H9 (cell line): ENCODE results near the gene DPM3. TPM values are rescaled to one million over a fixed set of nuclear protein-coding genes. Genes with fewer than 3 reads are reported as not detected.

Experiments used
- DNase-seq: peaks from one replicate; pipeline ENCODE4 v3.0.0-alpha.2; 2017
- H2AFZ ChIP-seq: one replicate; pipeline ENCODE4 v1.6.1; 2013; ENCODE audit warnings: mild to moderate bottlenecking, low read length, control low read depth, moderate library complexity
- H2AK5ac ChIP-seq: 2 replicates; pipeline ENCODE4 v1.6.1; 2013; ENCODE audit warnings: low read length, control low read depth, mixed read lengths; ENCODE audit not compliant: insufficient read length
- H2BK120ac ChIP-seq: one replicate; pipeline ENCODE4 v1.6.1; 2013; ENCODE audit warnings: low read depth, mild to moderate bottlenecking, low read length, control low read depth, inconsistent platforms; ENCODE audit not compliant: poor library complexity, severe bottlenecking
- H2BK12ac ChIP-seq: 2 replicates; pipeline ENCODE4 v1.6.1; 2013; ENCODE audit warnings: low read length, control low read depth, mixed read lengths, low read depth; ENCODE audit not compliant: insufficient read length
- H2BK15ac ChIP-seq: 2 replicates; pipeline ENCODE4 v1.6.1; 2013; ENCODE audit warnings: low read depth, low read length, control low read depth
- H2BK20ac ChIP-seq: one replicate; pipeline ENCODE4 v1.6.1; 2013; ENCODE audit warnings: low read depth, mild to moderate bottlenecking, low read length, control low read depth, inconsistent platforms; ENCODE audit not compliant: poor library complexity, severe bottlenecking
- H2BK5ac ChIP-seq: 2 replicates; pipeline ENCODE4 v1.6.1; 2013; ENCODE audit warnings: low read length, control low read depth, mixed read lengths; ENCODE audit not compliant: insufficient read length
- H3K14ac ChIP-seq: 2 replicates; pipeline ENCODE4 v1.6.1; 2013; ENCODE audit warnings: low read length, control low read depth; ENCODE audit not compliant: insufficient read depth
- H3K18ac ChIP-seq: 2 replicates; pipeline ENCODE4 v1.6.1; 2013; ENCODE audit warnings: low read depth, mild to moderate bottlenecking, mixed read lengths, low read length, control low read depth; ENCODE audit not compliant: insufficient read length
- H3K23ac ChIP-seq: 2 replicates; pipeline ENCODE4 v1.6.1; 2013; ENCODE audit warnings: low read length, control low read depth, mixed read lengths, low read depth; ENCODE audit not compliant: insufficient read length
- H3K23me2 ChIP-seq: 2 replicates; pipeline ENCODE4 v1.6.1; 2013; ENCODE audit warnings: low read depth, mild to moderate bottlenecking, mixed read lengths, low read length, control low read depth; ENCODE audit not compliant: insufficient read length, poor library complexity, severe bottlenecking
- H3K27ac ChIP-seq: 2 replicates; pipeline ENCODE4 v1.5.1; 2013; ENCODE audit warnings: low read length, control low read depth, mixed read lengths, low read depth; ENCODE audit not compliant: insufficient read length
- H3K27me3 ChIP-seq: 2 replicates; pipeline ENCODE4 v1.6.1; 2013; ENCODE audit warnings: low read length, control low read depth, inconsistent platforms; ENCODE audit not compliant: insufficient read depth
- H3K4ac ChIP-seq: 2 replicates; pipeline ENCODE4 v1.6.1; 2013; ENCODE audit warnings: low read depth, mild to moderate bottlenecking, control low read depth, inconsistent platforms, low read length, moderate library complexity
- H3K4me1 ChIP-seq: 2 replicates; pipeline ENCODE4 v1.6.1; 2013; ENCODE audit warnings: low read length, control low read depth, inconsistent platforms; ENCODE audit not compliant: insufficient read depth
- H3K4me2 ChIP-seq: 2 replicates; pipeline ENCODE4 v1.6.1; 2013; ENCODE audit warnings: low read length, control low read depth, mixed read lengths; ENCODE audit not compliant: insufficient read length, insufficient read depth
- H3K56ac ChIP-seq: 2 replicates; pipeline ENCODE4 v1.6.1; 2013; ENCODE audit warnings: low read depth, mild to moderate bottlenecking, mixed read lengths, low read length, control low read depth; ENCODE audit not compliant: insufficient read length
- H3K79me1 ChIP-seq: 2 replicates; pipeline ENCODE4 v1.6.1; 2013; ENCODE audit warnings: low read depth, mild to moderate bottlenecking, moderate library complexity, low read length, control low read depth, inconsistent platforms; ENCODE audit not compliant: insufficient read depth, poor library complexity, severe bottlenecking
- H3K79me2 ChIP-seq: 2 replicates; pipeline ENCODE4 v1.6.1; 2013; ENCODE audit warnings: low read length, control low read depth, inconsistent platforms; ENCODE audit not compliant: insufficient read depth
- H3K9ac ChIP-seq: 2 replicates; pipeline ENCODE4 v1.6.1; 2013; ENCODE audit warnings: low read length, control low read depth, mixed read lengths; ENCODE audit not compliant: insufficient read length; ENCODE audit errors: extremely low read depth
- H3K9me3 ChIP-seq: one replicate; pipeline ENCODE4 v1.6.1; 2013; ENCODE audit warnings: low read depth, low read length, inconsistent platforms; ENCODE audit not compliant: control insufficient read depth
- H3T11ph ChIP-seq: one replicate; pipeline ENCODE4 v1.6.1; 2013; ENCODE audit warnings: mild to moderate bottlenecking, low read length, control low read depth, inconsistent platforms
- H4K20me1 ChIP-seq: one replicate; pipeline ENCODE4 v1.6.1; 2013; ENCODE audit not compliant: control insufficient read depth, insufficient read length, insufficient read depth
- H4K5ac ChIP-seq: 2 replicates; pipeline ENCODE4 v1.6.1; 2013; ENCODE audit warnings: low read depth, mild to moderate bottlenecking, mixed read lengths, low read length, control low read depth; ENCODE audit not compliant: insufficient read length
- H4K8ac ChIP-seq: replicated peaks from 2 replicates; pipeline ENCODE4 v1.6.1; 2013; ENCODE audit warnings: low read length, control low read depth, mixed read lengths, low read depth; ENCODE audit not compliant: insufficient read length
- H4K91ac ChIP-seq: 2 replicates; pipeline ENCODE4 v1.6.1; 2013; ENCODE audit warnings: low read depth, mild to moderate bottlenecking, moderate library complexity, mixed read lengths, low read length, control low read depth; ENCODE audit not compliant: insufficient read length
- H3K27ac Mint-ChIP-seq, 3 experiments: 2 replicates in 2 of 3; 3 replicates in 1 of 3; pipeline ENCODE4 v1.8.0; 2020 to 2021; ENCODE audit warnings: mixed read lengths in 3 of 3, mild to moderate bottlenecking in 1 of 3, moderate library complexity in 1 of 3
- H3K27me3 Mint-ChIP-seq: 2 replicates; pipeline ENCODE4 v1.8.0; 2021; ENCODE audit warnings: low read depth, mild to moderate bottlenecking, moderate library complexity, mixed read lengths
- H3K36me3 Mint-ChIP-seq, 3 experiments: 2 replicates in 2 of 3; 3 replicates in 1 of 3; pipeline ENCODE4 v1.8.0; 2020 to 2021; ENCODE audit warnings: low read depth in 3 of 3, mixed read lengths in 3 of 3; ENCODE audit not compliant: insufficient read depth in 1 of 3
- H3K4me1 Mint-ChIP-seq, 2 experiments: 2 replicates each; pipeline ENCODE4 v1.8.0; 2020; ENCODE audit warnings: mixed read lengths in 2 of 2
- H3K4me3 Mint-ChIP-seq, 2 experiments: 2 replicates in 1 of 2; 3 replicates in 1 of 2; pipeline ENCODE4 v1.8.0; 2020 to 2021; ENCODE audit warnings: mild to moderate bottlenecking in 2 of 2, mixed read lengths in 2 of 2, moderate library complexity in 1 of 2
- H3K9me3 Mint-ChIP-seq, 2 experiments: 2 replicates in 1 of 2; 3 replicates in 1 of 2; pipeline ENCODE4 v1.8.0; 2020; ENCODE audit warnings: mild to moderate bottlenecking in 2 of 2, mixed read lengths in 2 of 2, moderate library complexity in 1 of 2
- WGBS: extraction: QIAGEN DNeasy Blood & Tissue Kit; methylation state at CpG from one replicate; pipeline ENCODE4 v1.1.7; 2013; ENCODE audit warnings: missing lambda C conversion rate, low lambda C conversion rate, mixed read lengths; ENCODE audit not compliant: insufficient read length; ENCODE audit errors: extremely low coverage; 5-methylcytosine and 5-hydroxymethylcytosine counted together
- total RNA-seq: library from RNA; stranded (reverse); gene quantifications from 2 replicates; pipeline ENCODE4 v1.2.1, GENCODE V29; 2021
- TF ChIP-seq, protein P1 (sequence below): fragments of 200-600 bp; sonication (generic); conservative IDR thresholded peaks from 3 replicates; pipeline ENCODE4 v1.8.0; 2021; ENCODE audit warnings: antibody characterized with exemption, mild to moderate bottlenecking

Gene DPM3
- total RNA-seq, 1 experiment from 2014 or later, result 48.5 TPM

DNA sequence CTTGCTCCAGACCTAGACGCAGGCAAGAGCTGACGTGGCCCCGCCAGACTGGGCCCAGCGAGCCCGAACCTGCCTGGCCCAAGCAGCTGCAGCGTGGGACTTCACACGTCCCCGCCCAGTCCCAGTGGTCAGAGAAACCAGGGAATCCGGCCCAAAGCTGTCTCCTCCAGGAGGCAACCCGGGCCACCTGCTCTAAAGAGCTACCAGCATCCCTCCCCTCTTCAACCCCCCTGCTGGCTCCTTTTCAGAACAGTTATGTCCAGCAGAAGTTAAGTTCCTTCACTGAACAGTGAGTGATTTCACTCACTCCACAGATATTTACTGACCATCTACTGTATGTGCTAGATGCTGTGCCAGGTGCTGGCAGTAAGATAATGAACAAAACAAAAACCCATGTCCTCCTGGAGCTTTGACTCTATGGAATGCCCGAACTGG, 14.8 kb downstream of the DPM3 start:
- H3K14ac ChIP-seq, result no peak overlapping the region
- H3K4me3 Mint-ChIP-seq, result peak overlapping the region; percentile 40 to 75
- no peak overlapping the region for H4K91ac ChIP-seq
- H3K56ac ChIP-seq, result no peak overlapping the region
- no peaks in the 10 kb centered on the region for H3K79me2 ChIP-seq
- peaks cover 27% of the 10 kb centered on the region for H3K23me2 ChIP-seq
- H3K9me3 Mint-ChIP-seq, result no peaks in the 10 kb centered on the region; a peak in 1 of 5 replicates
- H2BK5ac ChIP-seq, result no peak overlapping the region
- no peaks in the 10 kb centered on the region; the same call in 1 of the 2 replicates for H3K4me1 ChIP-seq
- H3K27ac ChIP-seq, result no peak overlapping the region
- H3K9me3 ChIP-seq, result no peaks in the 10 kb centered on the region
- H3K27me3 Mint-ChIP-seq, result peaks cover 90% of the 10 kb centered on the region
- WGBS, result no CpG with 5 or more reads among the region's 11 CpGs
- H3K9ac ChIP-seq, result no peak overlapping the region
- peak overlapping the region; percentile 92 for H3K4me2 ChIP-seq
- H4K20me1 ChIP-seq, result peaks cover 2% of the 10 kb centered on the region
- peaks cover 34% of the 10 kb centered on the region; the same call in 1 of the 2 replicates for H3K27me3 ChIP-seq
- no peak overlapping the region; a peak in 1 of 7 replicates for H3K27ac Mint-ChIP-seq
- TF ChIP-seq, protein P1, sequence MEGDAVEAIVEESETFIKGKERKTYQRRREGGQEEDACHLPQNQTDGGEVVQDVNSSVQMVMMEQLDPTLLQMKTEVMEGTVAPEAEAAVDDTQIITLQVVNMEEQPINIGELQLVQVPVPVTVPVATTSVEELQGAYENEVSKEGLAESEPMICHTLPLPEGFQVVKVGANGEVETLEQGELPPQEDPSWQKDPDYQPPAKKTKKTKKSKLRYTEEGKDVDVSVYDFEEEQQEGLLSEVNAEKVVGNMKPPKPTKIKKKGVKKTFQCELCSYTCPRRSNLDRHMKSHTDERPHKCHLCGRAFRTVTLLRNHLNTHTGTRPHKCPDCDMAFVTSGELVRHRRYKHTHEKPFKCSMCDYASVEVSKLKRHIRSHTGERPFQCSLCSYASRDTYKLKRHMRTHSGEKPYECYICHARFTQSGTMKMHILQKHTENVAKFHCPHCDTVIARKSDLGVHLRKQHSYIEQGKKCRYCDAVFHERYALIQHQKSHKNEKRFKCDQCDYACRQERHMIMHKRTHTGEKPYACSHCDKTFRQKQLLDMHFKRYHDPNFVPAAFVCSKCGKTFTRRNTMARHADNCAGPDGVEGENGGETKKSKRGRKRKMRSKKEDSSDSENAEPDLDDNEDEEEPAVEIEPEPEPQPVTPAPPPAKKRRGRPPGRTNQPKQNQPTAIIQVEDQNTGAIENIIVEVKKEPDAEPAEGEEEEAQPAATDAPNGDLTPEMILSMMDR, result no peak
- no peaks in the 10 kb centered on the region; a peak in 1 of 7 replicates for H3K36me3 Mint-ChIP-seq
- peaks cover 43 to 60% of the 10 kb centered on the region in 2 experiments for H3K4me1 Mint-ChIP-seq
- no peak overlapping the region for H4K5ac ChIP-seq
- no peak overlapping the region for H2AK5ac ChIP-seq
- H4K8ac ChIP-seq, result no peak overlapping the region
- no peak overlapping the region for H3K18ac ChIP-seq
- no peak overlapping the region for H2BK20ac ChIP-seq
- no peaks in the 10 kb centered on the region for H3K79me1 ChIP-seq
- no peak overlapping the region for H2BK15ac ChIP-seq
- no peak overlapping the region for H3K4ac ChIP-seq
- DNase-seq, result peak; percentile 34
- H2AFZ ChIP-seq, result no peak overlapping the region
- H2BK120ac ChIP-seq, result no peak overlapping the region
- no peak overlapping the region for H3T11ph ChIP-seq
- no peak overlapping the region for H3K23ac ChIP-seq
- no peak overlapping the region for H2BK12ac ChIP-seq
